Liver (tissue), 9 donors: Measurements from ENCODE around the gene ACADS. TPM values are rescaled to one million over a fixed set of nuclear protein-coding genes. Genes with fewer than 3 reads are reported as not detected.
"Not testable (repeated sequence)": the region's sequence is repeated elsewhere in the genome, so short reads cannot be mapped to it uniquely, and the experiment has no call there.

Source experiments
- DNase-seq: peaks from one replicate; pipeline ENCODE4 v3.0.0-alpha.2; 2017; ENCODE audit warnings: low spot score
- H3K27ac ChIP-seq, 2 donors: one replicate each; pipeline ENCODE4 v1.7.0; 2013; ENCODE audit warnings: inconsistent platforms in 2 of 2, low read length in 2 of 2, control low read depth in 1 of 2, low read depth in 1 of 2, mild to moderate bottlenecking in 1 of 2
- H3K27me3 ChIP-seq, 4 donors: one replicate each; pipeline versions ENCODE4 v1.6.1 to v1.7.0; 2013; ENCODE audit warnings: low read length in 3 of 4, inconsistent platforms in 1 of 4, mild to moderate bottlenecking in 1 of 4, moderate library complexity in 1 of 4; ENCODE audit not compliant: control insufficient read depth in 4 of 4, insufficient read depth in 4 of 4
- H3K36me3 ChIP-seq, 4 donors: one replicate each; pipeline versions ENCODE4 v1.6.1 to v1.7.0; 2013; ENCODE audit warnings: low read length in 3 of 4, mild to moderate bottlenecking in 3 of 4, low read depth in 1 of 4, moderate library complexity in 1 of 4; ENCODE audit not compliant: control insufficient read depth in 4 of 4, insufficient read depth in 3 of 4
- H3K4me1 ChIP-seq, 4 donors: one replicate each; pipeline versions ENCODE4 v1.6.1 to v1.7.0; 2013; ENCODE audit warnings: low read length in 3 of 4, mild to moderate bottlenecking in 3 of 4, moderate library complexity in 1 of 4; ENCODE audit not compliant: control insufficient read depth in 4 of 4, insufficient read depth in 4 of 4
- H3K4me3 ChIP-seq, 3 donors: one replicate each; pipeline versions ENCODE4 v1.6.1 to v1.7.0; 2013; ENCODE audit warnings: low read length in 3 of 3, control low read depth in 1 of 3, low read depth in 1 of 3, mild to moderate bottlenecking in 1 of 3
- H3K9ac ChIP-seq, 2 donors: one replicate each; pipeline ENCODE4 v1.7.0; 2013; ENCODE audit warnings: low read length in 2 of 2, mild to moderate bottlenecking in 2 of 2, moderate library complexity in 2 of 2, control low read depth in 1 of 2, low read depth in 1 of 2
- H3K9me3 ChIP-seq, 4 donors: one replicate each; pipeline versions ENCODE4 v1.6.1 to v1.7.0; 2013; ENCODE audit warnings: low read length in 3 of 4; ENCODE audit not compliant: control insufficient read depth in 4 of 4
- ATF3 ChIP-seq: IDR thresholded peaks from 2 replicates; pipeline ENCODE4 v1.6.1; 2016; ENCODE audit warnings: antibody characterized with exemption
- CTCF ChIP-seq: fragments of 150-350 bp; IDR thresholded peaks from 2 replicates; pipeline ENCODE4 v1.5.1; 2017; ENCODE audit warnings: improper control_type of control experiment, low read depth, low read length; ENCODE audit not compliant: missing input control
- EGR1 ChIP-seq, 2 donors: IDR thresholded peaks; 2 replicates each; pipeline ENCODE4 v1.6.1; 2016 to 2018; ENCODE audit warnings: antibody characterized with exemption in 2 of 2, low read depth in 2 of 2
- FOXA2 ChIP-seq: IDR thresholded peaks from 2 replicates; pipeline ENCODE4 v1.6.1; 2016; ENCODE audit warnings: antibody characterized with exemption
- GABPA ChIP-seq, 2 donors: IDR thresholded peaks in 1 of 2; conservative IDR thresholded peaks in 1 of 2; 2 replicates each; pipeline ENCODE4 v1.6.1; 2016; ENCODE audit warnings: antibody characterized with exemption in 2 of 2, mild to moderate bottlenecking in 1 of 2, moderate library complexity in 1 of 2
- HNF4A ChIP-seq, 2 donors: conservative IDR thresholded peaks; 2 replicates each; pipeline ENCODE4 v1.6.1; 2016; ENCODE audit warnings: antibody characterized with exemption in 2 of 2, mild to moderate bottlenecking in 2 of 2
- HNF4G ChIP-seq: IDR thresholded peaks from 2 replicates; pipeline ENCODE4 v1.6.1; 2016; ENCODE audit warnings: antibody characterized with exemption
- JUND ChIP-seq, 2 donors: IDR thresholded peaks; 2 replicates each; pipeline ENCODE4 v1.6.1; 2016; ENCODE audit warnings: antibody characterized with exemption in 2 of 2
- NR2F2 ChIP-seq: IDR thresholded peaks from 2 replicates; pipeline ENCODE4 v1.6.1; 2016; ENCODE audit warnings: antibody characterized with exemption
- TAF1 ChIP-seq: conservative IDR thresholded peaks from 2 replicates; pipeline ENCODE4 v1.6.1; 2016; ENCODE audit warnings: antibody characterized with exemption, mild to moderate bottlenecking
- ZBTB33 ChIP-seq: IDR thresholded peaks from 2 replicates; pipeline ENCODE4 v1.6.1; 2016; ENCODE audit warnings: antibody characterized with exemption
- WGBS: extraction: QIAGEN DNeasy Blood & Tissue Kit; methylation state at CpG from one replicate; pipeline ENCODE4 v1.1.7; 2013; 5-methylcytosine and 5-hydroxymethylcytosine counted together
- polyA plus RNA-seq, 2 donors: library from polyadenylated mRNA; stranded (reverse) in 1 of 2; unstranded in 1 of 2; fragments of 200-250 nt in 1 of 2; fragments of >200 nt in 1 of 2; fragmentation: Nextera tagmentation in 1 of 2; extraction: Ambion mirVana in 1 of 2; gene quantifications; one replicate each; pipeline versions ENCODE4 v1.2.1 to v1.2.3, GENCODE V29; 2013 to 2015
- total RNA-seq, 2 donors: library from RNA; depleted of rRNA; stranded (reverse); fragments of >200 nt; gene quantifications; one replicate each; pipeline ENCODE4 v1.2.3, GENCODE V29; 2014
- donor health status: healthy.
- donor health status: healthy.
- donor health status: healthy.
- donor health status: healthy.
- donor health status: healthy.

The ACADS gene
- total and polyA plus RNA-seq, 4 donors, result 54.2 to 162 (median 127) TPM

- DNase-seq, result no peak
- Histone ChIP-seq H3K27me3 (no peaks in the 10 kb centered on the region), H3K9me3 (no peaks in the 10 kb centered on the region), H3K27ac (peak overlapping the region; percentile 19 to 50), H3K9ac (peak overlapping the region in 1 of 2 donors; percentile 61), H3K4me3 (peak overlapping the region in 2 of 3 donors; percentile 18 to 92), H3K36me3 (peaks cover 7 to 17% (median 11%) of the 10 kb centered on the region in 4 donors), H3K4me1 (peaks cover 8 to 41% (median 30%) of the 10 kb centered on the region in 4 donors)
- TF ChIP-seq ATF3 (no peak), FOXA2 (no peak), CTCF (no peak), HNF4A (conservative IDR thresholded peaks at IDR 0.05) (no peak), JUND (IDR thresholded peaks at IDR 0.05) (no peak), NR2F2 (no peak), GABPA (IDR thresholded peaks at IDR 0.05 in 1 of 2, conservative IDR thresholded peaks at IDR 0.05 in 1 of 2) (no peak), ZBTB33 (no peak), HNF4G (no peak)
- WGBS, result 81% methylated on average over 9 of the region's 9 CpGs
Measured at GRCh38 chr12:120726961-120727360, 1.3 kb downstream of the ACADS start.

- H3K9me3 ChIP-seq, H3K4me3 ChIP-seq, H3K27ac ChIP-seq, H3K27me3 ChIP-seq, DNase-seq, H3K9ac ChIP-seq: not testable (repeated sequence)
- WGBS, result 97% methylated on average over 35 of the region's 35 CpGs
- H3K4me1 ChIP-seq, result peaks cover 1 to 19% (median 12%) of the 10 kb centered on the region in 4 donors
- peaks cover 12 to 20% (median 13%) of the 10 kb centered on the region in 4 donors for H3K36me3 ChIP-seq
Measured at GRCh38 chr12:120732198-120732597, 6.6 kb downstream of the ACADS start.

- H3K4me1 ChIP-seq, result peaks cover 0 to 22% (median 7%) of the 10 kb centered on the region in 4 donors
- H3K9me3 ChIP-seq, result no peaks in the 10 kb centered on the region
- no peak overlapping the region for H3K9ac ChIP-seq
- no peak for TF ChIP-seq ATF3
- TF ChIP-seq NR2F2, result no peak
- no peak for TF ChIP-seq TAF1
- no peak for TF ChIP-seq EGR1 (IDR thresholded peaks at IDR 0.05; ENCODE audit: low read depth in 2 of 2)
- no peak for TF ChIP-seq GABPA (IDR thresholded peaks at IDR 0.05 in 1 of 2, conservative IDR thresholded peaks at IDR 0.05 in 1 of 2)
- no peak for TF ChIP-seq FOXA2
- no peak for DNase-seq
- 93% methylated on average over 3 of the region's 3 CpGs for WGBS
- H3K4me3 ChIP-seq, result no peak overlapping the region
- H3K36me3 ChIP-seq, result peaks cover 13 to 26% (median 14%) of the 10 kb centered on the region in 4 donors
- no peak overlapping the region for H3K27ac ChIP-seq
- H3K27me3 ChIP-seq, result no peaks in the 10 kb centered on the region
Measured at GRCh38 chr12:120733574-120733973, 7.9 kb downstream of the ACADS start.
